ENCODE measurements around the gene DMRTB1.
"Not testable (repeated sequence)": the region's sequence is repeated elsewhere in the genome, so short reads cannot be mapped to it uniquely, and the experiment has no call there.

The DMRTB1 gene

GRCh38 chr1:53459321-53460175 is at the start of gene DMRTB1:
DMRTB1 (plus strand) TSS chr1:53459399; CDS start chr1:53459454, 55 bp downstream.
- DNase-seq (ENCODE audit: low spot score): no peak

- DNase-seq (ENCODE audit: low spot score): no peak
Observed at GRCh38 chr1:53409695-53410094, 49.5 kb upstream of the DMRTB1 start.

GRCh38 chr1:53410100-53410541 is 49.1 kb upstream of the DMRTB1 start:
- no peak for DNase-seq (ENCODE audit: low spot score)

GRCh38 chr1:53410701-53411100 is 48.5 kb upstream of the DMRTB1 start:
- no peak for DNase-seq (ENCODE audit: low spot score)

- DNase-seq (ENCODE audit: low spot score): no peak
Observed at GRCh38 chr1:53411541-53412152, 47.6 kb upstream of the DMRTB1 start.

DNA sequence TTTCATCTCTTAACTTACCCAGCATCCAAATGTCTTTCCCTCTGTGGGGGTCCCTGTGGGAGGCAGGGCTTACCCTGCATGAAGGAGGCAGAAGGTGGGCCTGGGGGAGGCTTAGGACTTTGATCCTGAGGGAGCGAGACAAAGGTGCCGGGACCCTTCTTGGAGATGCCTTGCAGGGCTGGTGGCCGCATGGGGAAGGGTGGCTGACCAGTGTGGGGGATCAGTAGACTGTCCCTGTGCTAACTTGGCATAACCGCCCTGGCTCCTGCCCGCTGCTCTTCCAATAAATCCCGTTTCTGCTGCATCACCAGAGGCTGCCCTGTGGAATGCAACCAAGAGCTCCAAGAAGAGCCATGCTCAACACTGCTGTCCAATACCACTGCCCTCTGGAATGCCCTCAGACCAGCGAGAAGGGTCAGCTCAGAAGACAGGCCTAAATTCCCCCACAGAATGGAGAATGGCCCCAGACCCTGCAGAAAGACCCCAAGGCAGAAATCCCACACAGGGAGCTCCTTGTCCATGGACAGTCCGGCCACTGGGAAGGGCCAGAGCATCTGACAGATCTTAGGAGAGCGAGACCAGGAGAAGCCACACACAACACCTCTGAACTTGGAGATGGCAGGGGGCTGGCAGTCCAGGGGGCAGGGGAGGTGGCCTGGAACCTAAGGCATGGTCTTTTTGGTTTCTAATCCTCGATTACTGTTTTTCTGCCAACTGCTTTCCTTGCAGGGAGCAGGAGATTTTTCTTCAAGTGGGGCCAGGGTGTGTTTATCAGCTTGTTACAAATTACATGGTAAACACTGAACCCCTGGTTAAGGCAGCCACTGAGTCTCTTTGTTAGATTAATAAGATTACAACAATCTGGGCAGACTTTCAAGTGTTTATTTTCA is 46.7 kb upstream of the DMRTB1 start:
- DNase-seq (ENCODE audit: low spot score): no peak

DNA sequence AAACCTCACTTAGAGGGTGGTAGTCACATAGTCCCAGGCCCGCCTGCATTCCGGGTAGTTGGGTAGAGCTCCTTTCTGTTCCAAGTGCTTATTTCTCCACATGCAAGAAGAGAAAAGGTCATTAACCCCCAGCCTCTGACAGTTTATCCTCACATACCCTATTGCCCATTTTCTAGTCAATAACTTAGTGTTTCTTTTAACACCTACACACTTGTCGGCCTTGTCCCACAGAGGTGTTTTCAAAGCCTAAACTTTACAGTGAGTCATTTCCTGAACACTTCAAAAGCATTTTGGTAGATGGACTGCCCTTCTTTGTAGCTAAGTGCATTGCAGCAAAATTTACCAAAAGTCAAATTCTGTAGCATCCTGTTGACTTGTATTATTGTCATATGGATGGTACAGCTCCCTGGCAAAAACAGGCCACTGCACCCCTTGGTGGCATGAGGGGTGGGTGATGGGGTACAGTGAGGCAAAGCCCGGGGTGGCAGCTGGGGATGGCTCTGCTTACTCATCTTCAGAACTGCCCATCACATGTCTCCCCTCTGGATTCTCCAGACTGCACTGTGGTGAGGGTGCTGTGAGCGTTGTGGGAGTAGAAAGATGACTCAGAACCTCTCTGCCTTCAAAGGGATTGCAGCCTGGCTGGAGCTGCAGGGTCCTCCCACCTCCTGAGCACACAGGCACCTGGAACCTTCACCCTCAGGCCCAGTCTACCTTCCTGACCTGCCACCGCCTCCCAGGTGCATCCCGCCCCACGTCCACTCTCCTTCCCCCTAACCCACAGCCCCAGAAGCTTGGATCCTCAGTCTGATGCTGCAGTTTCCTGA is 45.8 kb upstream of the DMRTB1 start:
- no peak for DNase-seq (ENCODE audit: low spot score)

DNA sequence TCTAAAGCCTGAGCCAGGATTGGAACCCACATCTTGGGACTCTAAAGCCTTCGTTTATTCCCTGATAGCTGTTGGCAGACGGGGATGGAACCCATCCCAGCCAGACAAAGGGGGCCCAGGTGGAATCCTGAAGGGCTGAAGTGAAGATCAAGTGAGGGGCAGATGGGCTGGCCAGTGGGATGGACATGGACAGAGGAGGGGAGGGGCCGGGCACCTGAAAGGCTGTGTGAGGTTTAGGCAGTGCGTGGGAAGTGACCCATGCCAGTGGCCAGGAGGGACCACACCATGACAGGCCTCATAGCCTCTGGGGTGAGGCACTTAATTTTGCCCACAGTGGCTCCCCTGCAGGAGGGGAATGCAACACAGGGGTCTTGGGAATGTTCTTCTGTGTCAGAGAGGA is 44.6 kb upstream of the DMRTB1 start:
- DNase-seq (ENCODE audit: low spot score): no peak

GRCh38 chr1:53415432-53415831 is 43.8 kb upstream of the DMRTB1 start:
- DNase-seq (ENCODE audit: low spot score): no peak

GRCh38 chr1:53416269-53416813 is 42.9 kb upstream of the DMRTB1 start:
- no peak for DNase-seq (ENCODE audit: low spot score)

DNA sequence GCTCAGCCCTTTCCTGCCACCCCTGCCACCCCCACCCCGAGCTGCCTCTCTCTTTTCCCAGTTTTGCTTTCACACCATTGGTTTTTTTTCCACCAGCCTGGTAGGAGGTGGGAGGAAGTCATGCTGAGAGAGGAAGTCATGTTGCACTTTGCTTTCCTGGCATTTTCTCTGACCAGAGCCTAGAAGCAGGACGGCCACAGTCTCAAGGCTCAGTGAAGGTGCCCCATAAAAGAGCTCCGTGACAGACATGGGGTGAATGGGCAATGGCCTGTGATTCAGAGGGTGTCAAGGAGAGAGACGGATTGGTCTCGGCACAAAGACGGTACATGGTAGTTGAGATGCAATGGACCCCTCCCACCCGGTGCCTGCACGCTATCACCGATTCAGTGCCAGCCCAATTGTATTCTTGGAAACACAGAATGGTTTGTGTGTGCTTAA is 42.1 kb upstream of the DMRTB1 start:
- no peak for DNase-seq (ENCODE audit: low spot score)

GRCh38 chr1:53419034-53419433 is 40.2 kb upstream of the DMRTB1 start:
- DNase-seq (ENCODE audit: low spot score): no peak

DNA sequence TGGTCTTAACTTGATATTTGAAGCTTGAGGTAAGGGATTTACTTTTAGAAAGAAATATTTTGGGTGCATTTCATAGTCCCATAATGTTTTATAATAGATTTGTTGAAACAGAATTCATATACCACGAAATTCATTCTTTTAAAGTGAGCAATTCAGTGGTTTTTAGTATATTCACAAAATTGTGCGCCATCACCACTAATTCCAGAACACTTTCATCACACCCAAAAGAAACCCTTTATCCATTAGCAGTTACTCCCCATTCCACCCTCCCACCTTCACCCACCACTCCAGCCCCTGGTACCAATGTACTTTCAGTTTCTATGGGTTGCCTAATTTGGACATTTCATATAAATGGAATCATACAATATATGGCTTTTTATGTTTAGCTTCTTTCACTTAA is 38.9 kb upstream of the DMRTB1 start:
- DNase-seq (ENCODE audit: low spot score): no peak

- no peak for DNase-seq (ENCODE audit: low spot score)
Observed at GRCh38 chr1:53421208-53421607, 38.0 kb upstream of the DMRTB1 start.

GRCh38 chr1:53430261-53430660 is 28.9 kb upstream of the DMRTB1 start:
- no peak for DNase-seq (ENCODE audit: low spot score)

DNA sequence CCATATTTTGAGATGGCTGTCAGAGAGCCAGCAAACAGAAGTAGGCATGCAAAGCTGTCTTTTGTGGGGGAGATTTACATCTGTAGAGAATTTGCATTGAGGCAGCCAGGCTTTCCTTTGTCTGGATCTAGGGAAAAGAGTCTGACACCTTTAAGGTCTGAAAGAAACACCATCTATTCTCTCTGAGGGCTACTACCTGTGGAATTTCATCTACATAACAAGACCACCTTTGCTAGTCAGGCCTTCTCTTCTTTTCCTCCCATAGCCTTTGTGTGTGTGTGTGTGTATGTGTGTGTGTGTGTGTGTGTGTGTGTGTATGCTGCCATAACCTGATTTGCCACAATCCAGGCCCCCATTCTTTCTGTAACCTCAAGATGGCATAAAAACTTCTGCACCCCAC is 28.4 kb upstream of the DMRTB1 start:
- DNase-seq (ENCODE audit: low spot score): no peak

- no peak for DNase-seq (ENCODE audit: low spot score)
Observed at GRCh38 chr1:53431244-53431643, 28.0 kb upstream of the DMRTB1 start.

DNA sequence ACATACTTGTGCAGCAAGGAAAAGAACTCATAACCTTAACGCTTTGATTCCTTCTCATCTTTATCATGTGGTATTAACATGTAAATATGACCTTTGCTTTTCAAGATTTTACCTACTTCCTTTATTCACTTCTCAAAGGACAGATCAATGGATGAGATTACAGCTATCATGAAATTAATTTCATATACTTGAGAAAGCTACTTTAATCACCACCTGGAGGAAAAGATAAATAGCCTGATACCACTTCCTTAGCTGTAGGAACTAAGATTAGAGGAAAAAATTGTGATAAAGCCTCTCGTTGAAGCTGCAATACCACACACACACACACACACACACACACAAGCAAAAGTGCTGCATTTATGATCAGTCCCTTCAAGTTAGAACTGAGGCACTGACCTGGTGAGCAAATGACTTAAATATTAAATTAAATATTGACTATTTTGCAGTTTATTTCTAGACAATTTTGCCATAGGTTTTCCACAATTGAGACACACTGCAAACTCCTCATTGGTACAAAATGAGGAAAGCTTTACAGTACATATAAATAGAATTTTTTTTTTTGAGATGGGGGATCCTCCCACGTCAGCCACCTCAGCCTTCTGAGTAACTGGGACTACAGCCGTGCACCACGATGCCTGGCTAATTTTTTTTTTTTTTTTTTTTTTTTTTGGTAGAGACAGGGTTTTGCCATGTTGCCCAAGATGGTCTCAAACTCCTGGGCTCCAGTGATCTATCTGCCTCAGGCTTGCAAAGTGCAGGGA is 27.2 kb upstream of the DMRTB1 start:
- DNase-seq (ENCODE audit: low spot score): no peak

DNA sequence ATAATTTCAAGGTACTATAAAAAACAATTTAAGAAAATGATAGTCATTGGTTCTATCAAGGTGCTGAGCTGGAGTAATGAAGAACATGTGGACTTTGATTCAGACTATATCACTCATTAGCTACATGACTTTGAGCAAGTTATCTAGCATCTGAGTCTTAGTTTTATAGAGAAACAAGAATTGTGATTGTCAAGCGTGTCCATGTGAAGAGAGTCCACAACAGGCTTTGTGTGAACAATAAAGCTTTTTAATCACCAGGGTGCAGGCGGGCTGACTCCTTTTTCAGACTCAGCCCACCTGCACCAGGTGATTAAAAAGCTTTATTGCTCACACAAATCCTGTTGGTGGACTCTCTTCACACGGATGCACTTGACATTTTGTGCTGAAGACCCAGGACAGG is 26.6 kb upstream of the DMRTB1 start:
- DNase-seq (ENCODE audit: low spot score): no peak

DNA sequence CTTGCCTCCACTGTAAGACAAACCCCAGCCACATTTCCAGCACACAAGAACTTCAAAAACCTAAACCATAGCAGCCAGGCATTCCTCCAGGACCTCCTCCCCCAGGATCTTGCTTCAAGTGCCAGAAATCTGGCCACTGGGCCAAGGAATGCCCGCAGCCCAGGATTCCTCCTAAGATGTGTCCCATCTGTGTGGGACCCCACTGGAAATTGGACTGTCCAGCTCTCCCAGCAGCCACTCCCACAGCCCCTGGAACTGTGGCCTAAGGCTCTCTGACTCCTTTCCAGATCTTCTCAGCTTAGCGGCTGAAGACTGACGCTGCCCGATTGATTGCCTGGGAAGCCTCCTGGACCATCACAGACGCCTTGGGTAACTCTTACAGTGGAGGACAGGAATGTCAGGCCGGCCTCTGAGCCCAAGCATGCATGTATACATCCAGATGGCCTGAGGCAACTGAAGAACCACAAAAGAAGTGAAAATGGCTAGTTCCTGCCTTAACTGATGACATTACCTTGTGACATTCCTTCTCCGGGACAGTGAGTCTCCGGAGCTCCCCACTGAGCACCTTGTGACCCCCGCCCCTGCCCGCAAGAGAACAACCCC is 24.7 kb upstream of the DMRTB1 start:
- DNase-seq (ENCODE audit: low spot score): not testable (repeated sequence)
